Measurements from ENCODE around the gene TGFBR2. TPM values are rescaled to one million over a fixed set of nuclear protein-coding genes. Genes with fewer than 3 reads are reported as not detected.

TGFBR2 gene
- total and polyA plus RNA-seq, 2 of the 13 experiments (the other 11 are each of a cell fraction or from before 2014, with no cell fraction given) = 82.2 to 187 TPM

DNA sequence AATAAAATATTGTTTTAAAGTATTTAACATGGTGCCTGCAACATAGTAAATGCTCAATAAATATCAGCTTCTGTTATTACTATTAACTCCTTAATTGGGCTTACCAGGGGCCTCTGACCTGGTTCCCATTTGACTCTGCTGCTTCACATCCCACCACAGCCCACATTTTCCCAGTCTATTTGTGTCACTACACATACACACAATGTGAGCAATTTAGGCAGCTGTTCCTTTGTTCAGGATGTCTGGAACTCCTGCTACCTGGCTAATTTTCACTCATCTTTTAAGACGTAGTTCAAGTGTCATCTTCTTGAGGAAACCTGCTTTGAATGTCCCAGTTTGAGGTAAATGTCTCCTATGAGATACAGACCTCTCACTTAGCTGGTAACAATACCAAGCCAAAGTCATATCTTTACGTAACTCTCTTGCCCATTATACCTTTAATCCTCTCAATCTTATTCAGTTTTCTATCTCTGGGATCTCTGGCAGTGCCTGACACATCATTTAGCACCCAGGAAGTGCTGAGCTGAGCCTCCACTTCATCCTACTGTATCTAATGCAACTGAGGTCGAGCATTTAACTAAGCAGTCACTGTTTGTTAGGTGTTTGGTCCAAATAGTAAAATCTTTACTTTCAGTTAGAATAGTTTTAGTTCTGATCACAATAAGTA lies 4.4 kb downstream of the TGFBR2 start (continued):
- TF ChIP-seq, protein P1, sequence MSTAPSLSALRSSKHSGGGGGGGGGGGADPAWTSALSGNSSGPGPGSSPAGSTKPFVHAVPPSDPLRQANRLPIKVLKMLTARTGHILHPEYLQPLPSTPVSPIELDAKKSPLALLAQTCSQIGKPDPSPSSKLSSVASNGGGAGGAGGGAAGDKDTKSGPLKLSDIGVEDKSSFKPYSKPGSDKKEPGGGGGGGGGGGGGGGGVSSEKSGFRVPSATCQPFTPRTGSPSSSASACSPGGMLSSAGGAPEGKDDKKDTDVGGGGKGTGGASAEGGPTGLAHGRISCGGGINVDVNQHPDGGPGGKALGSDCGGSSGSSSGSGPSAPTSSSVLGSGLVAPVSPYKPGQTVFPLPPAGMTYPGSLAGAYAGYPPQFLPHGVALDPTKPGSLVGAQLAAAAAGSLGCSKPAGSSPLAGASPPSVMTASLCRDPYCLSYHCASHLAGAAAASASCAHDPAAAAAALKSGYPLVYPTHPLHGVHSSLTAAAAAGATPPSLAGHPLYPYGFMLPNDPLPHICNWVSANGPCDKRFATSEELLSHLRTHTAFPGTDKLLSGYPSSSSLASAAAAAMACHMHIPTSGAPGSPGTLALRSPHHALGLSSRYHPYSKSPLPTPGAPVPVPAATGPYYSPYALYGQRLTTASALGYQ (CRISPR knock-in tag; IDR thresholded peaks at IDR 0.05) = peak; percentile 45; the same call in 1 of the 2 replicates
- no peak for TF ChIP-seq NFYC (CRISPR knock-in tag; IDR thresholded peaks at IDR 0.05)
- TF ChIP-seq FOXC1 (CRISPR knock-in tag; IDR thresholded peaks at IDR 0.05; ENCODE audit: borderline replicate concordance) = no peak
- TF ChIP-seq ESRRA (CRISPR knock-in tag; IDR thresholded peaks at IDR 0.05; ENCODE audit: low read depth) = no peak
- TF ChIP-seq SMARCC2 (IDR thresholded peaks at IDR 0.05) = no peak
- no peak for TF ChIP-seq ZSCAN25 (CRISPR knock-in tag; IDR thresholded peaks at IDR 0.05)
- TF ChIP-seq, protein P2, sequence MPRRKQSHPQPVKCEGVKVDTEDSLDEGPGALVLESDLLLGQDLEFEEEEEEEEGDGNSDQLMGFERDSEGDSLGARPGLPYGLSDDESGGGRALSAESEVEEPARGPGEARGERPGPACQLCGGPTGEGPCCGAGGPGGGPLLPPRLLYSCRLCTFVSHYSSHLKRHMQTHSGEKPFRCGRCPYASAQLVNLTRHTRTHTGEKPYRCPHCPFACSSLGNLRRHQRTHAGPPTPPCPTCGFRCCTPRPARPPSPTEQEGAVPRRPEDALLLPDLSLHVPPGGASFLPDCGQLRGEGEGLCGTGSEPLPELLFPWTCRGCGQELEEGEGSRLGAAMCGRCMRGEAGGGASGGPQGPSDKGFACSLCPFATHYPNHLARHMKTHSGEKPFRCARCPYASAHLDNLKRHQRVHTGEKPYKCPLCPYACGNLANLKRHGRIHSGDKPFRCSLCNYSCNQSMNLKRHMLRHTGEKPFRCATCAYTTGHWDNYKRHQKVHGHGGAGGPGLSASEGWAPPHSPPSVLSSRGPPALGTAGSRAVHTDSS (CRISPR knock-in tag; conservative IDR thresholded peaks at IDR 0.05) = no peak
- peak; percentile 78 for TF ChIP-seq RBFOX2 (IDR thresholded peaks at IDR 0.05; ENCODE audit: low read depth, low read length)
- no peak for TF ChIP-seq ZNF224 (CRISPR knock-in tag; IDR thresholded peaks at IDR 0.05)
- TF ChIP-seq SSRP1 (CRISPR knock-in tag; IDR thresholded peaks at IDR 0.05) = peak; percentile 20; the same call in 1 of the 2 replicates
- TF ChIP-seq ZNF296 (CRISPR knock-in tag; conservative IDR thresholded peaks at IDR 0.05) = no peak
- TF ChIP-seq TAF1 (CRISPR knock-in tag; IDR thresholded peaks at IDR 0.05) = peak; percentile 23; the same call in 1 of the 2 replicates
- peak; percentile 58 for TF ChIP-seq POLR2G (IDR thresholded peaks at IDR 0.05; ENCODE audit: low read depth, low read length)
- TF ChIP-seq ARNT (IDR thresholded peaks at IDR 0.05) = no peak
- TF ChIP-seq ZNF205 (CRISPR knock-in tag; IDR thresholded peaks at IDR 0.05) = no peak
- peak; percentile 89 for TF ChIP-seq RBM22 (optimal IDR thresholded peaks at IDR 0.05; ENCODE audit: low read length)
- 0 out of 2 replicates have a peak, but pooled peaks have one; percentile 21 for TF ChIP-seq ZNF337 (CRISPR knock-in tag; IDR thresholded peaks at IDR 0.05; ENCODE audit: borderline replicate concordance, low read depth)
- TF ChIP-seq, protein P3, sequence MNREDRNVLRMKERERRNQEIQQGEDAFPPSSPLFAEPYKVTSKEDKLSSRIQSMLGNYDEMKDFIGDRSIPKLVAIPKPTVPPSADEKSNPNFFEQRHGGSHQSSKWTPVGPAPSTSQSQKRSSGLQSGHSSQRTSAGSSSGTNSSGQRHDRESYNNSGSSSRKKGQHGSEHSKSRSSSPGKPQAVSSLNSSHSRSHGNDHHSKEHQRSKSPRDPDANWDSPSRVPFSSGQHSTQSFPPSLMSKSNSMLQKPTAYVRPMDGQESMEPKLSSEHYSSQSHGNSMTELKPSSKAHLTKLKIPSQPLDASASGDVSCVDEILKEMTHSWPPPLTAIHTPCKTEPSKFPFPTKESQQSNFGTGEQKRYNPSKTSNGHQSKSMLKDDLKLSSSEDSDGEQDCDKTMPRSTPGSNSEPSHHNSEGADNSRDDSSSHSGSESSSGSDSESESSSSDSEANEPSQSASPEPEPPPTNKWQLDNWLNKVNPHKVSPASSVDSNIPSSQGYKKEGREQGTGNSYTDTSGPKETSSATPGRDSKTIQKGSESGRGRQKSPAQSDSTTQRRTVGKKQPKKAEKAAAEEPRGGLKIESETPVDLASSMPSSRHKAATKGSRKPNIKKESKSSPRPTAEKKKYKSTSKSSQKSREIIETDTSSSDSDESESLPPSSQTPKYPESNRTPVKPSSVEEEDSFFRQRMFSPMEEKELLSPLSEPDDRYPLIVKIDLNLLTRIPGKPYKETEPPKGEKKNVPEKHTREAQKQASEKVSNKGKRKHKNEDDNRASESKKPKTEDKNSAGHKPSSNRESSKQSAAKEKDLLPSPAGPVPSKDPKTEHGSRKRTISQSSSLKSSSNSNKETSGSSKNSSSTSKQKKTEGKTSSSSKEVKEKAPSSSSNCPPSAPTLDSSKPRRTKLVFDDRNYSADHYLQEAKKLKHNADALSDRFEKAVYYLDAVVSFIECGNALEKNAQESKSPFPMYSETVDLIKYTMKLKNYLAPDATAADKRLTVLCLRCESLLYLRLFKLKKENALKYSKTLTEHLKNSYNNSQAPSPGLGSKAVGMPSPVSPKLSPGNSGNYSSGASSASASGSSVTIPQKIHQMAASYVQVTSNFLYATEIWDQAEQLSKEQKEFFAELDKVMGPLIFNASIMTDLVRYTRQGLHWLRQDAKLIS (CRISPR knock-in tag; IDR thresholded peaks at IDR 0.05) = peak; percentile 87; the same call in 1 of the 2 replicates
- TF ChIP-seq ETV6 (CRISPR knock-in tag; conservative IDR thresholded peaks at IDR 0.05) = no peak
- no peak for TF ChIP-seq ZNF383 (CRISPR knock-in tag; IDR thresholded peaks at IDR 0.05; ENCODE audit: borderline replicate concordance)
- TF ChIP-seq TSC22D2 (CRISPR knock-in tag; IDR thresholded peaks at IDR 0.05; ENCODE audit: borderline replicate concordance) = no peak
- TF ChIP-seq AGO2 (optimal IDR thresholded peaks at IDR 0.05; ENCODE audit: low read depth, low read length) = peak; percentile 20
- no peak for TF ChIP-seq ATAD3A (CRISPR knock-in tag; IDR thresholded peaks at IDR 0.05)
- TF ChIP-seq HDAC6 (IDR thresholded peaks at IDR 0.05; ENCODE audit: low read depth, low read length) = no peak
- TF ChIP-seq ZNF605 (CRISPR knock-in tag; IDR thresholded peaks at IDR 0.05) = no peak
- TF ChIP-seq ZNF83 (CRISPR knock-in tag; IDR thresholded peaks at IDR 0.05; ENCODE audit: borderline replicate concordance) = no peak

Measured in HepG2 (cell line).